A673 (cell line): ENCODE data around the gene SAMD14. TPM values are rescaled to one million over a fixed set of nuclear protein-coding genes. Genes with fewer than 3 reads are reported as not detected.

Source experiments
- BruUV-seq: library from RNA; stranded (reverse); fragments of 400-500 nt; replicated peaks from 2 replicates; lab custom pipeline; 2021; lab: Mats Ljungman, UMichigan
- CTCF ChIA-PET: fragments of 300-600 bp; sonication (Branson Sonifier 250); formaldehyde crosslinking; loops from one replicate; lab custom pipeline; 2022; ENCODE audit warnings: antibody characterized with exemption; lab: Charles Lee
- POLR2A ChIA-PET: fragments of 300-600 bp; sonication (Branson Sonifier 250); formaldehyde crosslinking; loops from one replicate; lab custom pipeline; 2022; ENCODE audit warnings: antibody characterized with exemption; ENCODE audit not compliant: low non-redundant PET; lab: Charles Lee
- DNase-seq: peaks from one replicate; pipeline ENCODE4 v3.0.0-alpha.2; 2015; ENCODE audit warnings: low spot score
- H3K27ac ChIP-seq: fragments of 200-600 bp; sonication (generic); 2 replicates; pipeline ENCODE4 v1.5.1; 2016; ENCODE audit warnings: mixed run types, low read depth, mild to moderate bottlenecking, mixed read lengths, antibody characterized with exemption, low read length; ENCODE audit not compliant: poor library complexity, severe bottlenecking
- H3K27me3 ChIP-seq: fragments of 200-600 bp; sonication (generic); replicated peaks from 2 replicates; pipeline ENCODE4 v1.6.1; 2017; ENCODE audit warnings: mixed run types, low read depth, mild to moderate bottlenecking, mixed read lengths, antibody characterized with exemption, low read length; ENCODE audit not compliant: insufficient read depth, poor library complexity
- H3K36me3 ChIP-seq: fragments of 200-600 bp; sonication (generic); 2 replicates; pipeline ENCODE4 v1.6.1; 2016; ENCODE audit warnings: mixed run types, mild to moderate bottlenecking, mixed read lengths, antibody characterized with exemption, low read length; ENCODE audit not compliant: insufficient read depth, poor library complexity, severe bottlenecking
- H3K4me1 ChIP-seq: fragments of 200-600 bp; sonication (generic); 2 replicates; pipeline ENCODE4 v1.6.1; 2017; ENCODE audit warnings: mixed run types, mild to moderate bottlenecking, mixed read lengths, antibody characterized with exemption, low read length; ENCODE audit not compliant: insufficient read depth, poor library complexity, severe bottlenecking
- H3K4me3 ChIP-seq: fragments of 200-600 bp; sonication (generic); 2 replicates; pipeline ENCODE4 v1.5.1; 2016; ENCODE audit warnings: low read depth, mixed run types, mild to moderate bottlenecking, mixed read lengths, low read length; ENCODE audit not compliant: poor library complexity, severe bottlenecking
- H3K9me3 ChIP-seq: fragments of 200-600 bp; sonication (generic); 2 replicates; pipeline ENCODE4 v1.6.1; 2016; ENCODE audit warnings: mixed run types, low read depth, mild to moderate bottlenecking, mixed read lengths, antibody characterized with exemption, low read length; ENCODE audit not compliant: poor library complexity, severe bottlenecking
- EZH2 ChIP-seq: fragments of 200-600 bp; sonication (generic); IDR thresholded peaks from 2 replicates; pipeline ENCODE4 v1.6.1; 2017; ENCODE audit warnings: borderline replicate concordance, low read depth, mild to moderate bottlenecking, mixed read lengths, antibody characterized with exemption, low read length; ENCODE audit not compliant: poor library complexity, severe bottlenecking
- intact Hi-C: fragments of 100-400 bp; cut with micrococcal nuclease; formaldehyde crosslinking; loops from one replicate; pipeline ENCODE4 v1.10.0; 2022; ENCODE audit not compliant: unreplicated experiment
- total RNA-seq: library from RNA; stranded (reverse); gene quantifications from 2 replicates; pipeline ENCODE4 v1.2.3, GENCODE V29; 2021
- TF ChIP-seq, protein P1 (sequence below): fragments of 300-800, 200-600 bp; sonication (generic); conservative IDR thresholded peaks from 2 replicates; pipeline ENCODE4 v1.5.1; 2017; ENCODE audit warnings: low read depth, mild to moderate bottlenecking, antibody characterized with exemption, low read length, moderate library complexity, mixed read lengths

The SAMD14 gene
- total RNA-seq, 1 experiment from 2014 or later, result 45.0 TPM

DNA sequence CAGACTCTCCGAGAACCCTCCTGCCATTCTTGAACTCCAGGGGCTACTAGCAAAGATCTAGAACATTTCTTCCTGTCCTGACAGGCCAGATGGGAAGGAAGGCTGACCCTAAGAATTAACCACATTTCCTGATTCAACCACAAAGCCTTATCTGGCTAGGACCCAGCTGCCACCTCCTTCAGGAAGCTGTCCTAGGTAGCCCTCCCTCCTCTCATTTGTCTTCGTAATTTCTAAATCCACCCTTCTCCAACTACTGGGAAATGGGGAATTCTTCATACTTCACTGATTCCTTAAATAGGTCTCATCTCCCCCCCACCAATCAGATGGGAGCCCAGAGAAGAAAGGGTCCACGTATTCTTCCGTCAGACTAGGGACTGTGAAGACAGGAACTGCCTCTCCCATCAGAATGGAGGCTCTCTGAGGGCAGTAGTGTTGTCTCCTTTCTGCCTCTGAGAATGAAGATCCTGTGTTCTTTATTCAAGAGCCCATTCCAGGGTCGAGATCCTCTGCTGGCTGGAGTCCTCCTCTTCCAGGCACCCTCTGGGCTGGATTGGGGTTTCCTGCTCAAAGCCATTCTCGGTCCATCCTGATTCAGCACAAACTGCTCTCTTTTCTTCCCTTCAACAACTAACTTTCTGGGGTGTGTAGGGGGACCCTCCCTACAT lies 2.1 kb downstream of the SAMD14 start:
- DNase-seq, result peak; percentile 47
- TF ChIP-seq, protein P1, sequence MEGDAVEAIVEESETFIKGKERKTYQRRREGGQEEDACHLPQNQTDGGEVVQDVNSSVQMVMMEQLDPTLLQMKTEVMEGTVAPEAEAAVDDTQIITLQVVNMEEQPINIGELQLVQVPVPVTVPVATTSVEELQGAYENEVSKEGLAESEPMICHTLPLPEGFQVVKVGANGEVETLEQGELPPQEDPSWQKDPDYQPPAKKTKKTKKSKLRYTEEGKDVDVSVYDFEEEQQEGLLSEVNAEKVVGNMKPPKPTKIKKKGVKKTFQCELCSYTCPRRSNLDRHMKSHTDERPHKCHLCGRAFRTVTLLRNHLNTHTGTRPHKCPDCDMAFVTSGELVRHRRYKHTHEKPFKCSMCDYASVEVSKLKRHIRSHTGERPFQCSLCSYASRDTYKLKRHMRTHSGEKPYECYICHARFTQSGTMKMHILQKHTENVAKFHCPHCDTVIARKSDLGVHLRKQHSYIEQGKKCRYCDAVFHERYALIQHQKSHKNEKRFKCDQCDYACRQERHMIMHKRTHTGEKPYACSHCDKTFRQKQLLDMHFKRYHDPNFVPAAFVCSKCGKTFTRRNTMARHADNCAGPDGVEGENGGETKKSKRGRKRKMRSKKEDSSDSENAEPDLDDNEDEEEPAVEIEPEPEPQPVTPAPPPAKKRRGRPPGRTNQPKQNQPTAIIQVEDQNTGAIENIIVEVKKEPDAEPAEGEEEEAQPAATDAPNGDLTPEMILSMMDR, result no peak
- TF ChIP-seq EZH2, result no peak
- POLR2A ChIA-PET, result interaction anchor here (0.6 kb wide), 1 partner anchor 131 kb away, joined by 3 read pairs; no protein-coding TSS in a partner anchor
- H3K27me3 ChIP-seq, result no peaks in the 10 kb centered on the region
- CTCF ChIA-PET, result no interaction called here
- TSS peak; percentile 27 for BruUV-seq
- no peaks in the 10 kb centered on the region for H3K9me3 ChIP-seq
- H3K36me3 ChIP-seq, result no peaks in the 10 kb centered on the region
- H3K27ac ChIP-seq, result peak overlapping the region; percentile 90
- intact Hi-C loops, result no loop called here
- H3K4me3 ChIP-seq, result no peak overlapping the region
- H3K4me1 ChIP-seq, result peaks cover 48% of the 10 kb centered on the region

DNA sequence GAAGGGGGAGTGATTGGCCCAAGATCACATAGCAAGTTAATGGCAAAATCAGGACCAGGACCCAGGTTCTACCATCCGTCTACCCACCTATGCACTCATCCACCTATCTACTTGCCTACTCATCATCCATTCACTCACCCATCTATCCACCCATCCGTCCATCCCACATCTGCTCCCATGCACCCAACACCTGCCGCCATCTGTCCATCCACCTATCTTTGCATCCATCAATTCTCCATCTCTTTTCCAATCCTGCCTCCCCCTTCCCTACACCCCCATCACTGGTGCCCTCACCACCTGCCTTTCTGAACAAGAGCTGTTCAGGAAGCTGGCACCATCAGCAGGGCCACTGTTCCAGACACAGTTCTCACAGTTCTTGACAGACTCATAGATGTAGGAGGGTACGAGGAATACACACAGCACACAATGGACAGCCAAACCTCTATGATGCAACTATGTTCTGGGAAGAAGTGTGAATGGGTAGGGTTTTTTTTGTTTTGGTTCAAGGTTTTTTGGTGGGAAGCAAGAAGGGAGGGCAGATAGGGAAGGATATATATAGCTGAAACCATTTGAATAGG lies 4.5 kb downstream of the SAMD14 start:
- Histone ChIP-seq H3K9me3 (no peaks in the 10 kb centered on the region), H3K27me3 (no peaks in the 10 kb centered on the region), H3K27ac (no peak overlapping the region), H3K36me3 (no peaks in the 10 kb centered on the region), H3K4me1 (peaks cover 57% of the 10 kb centered on the region), H3K4me3 (no peak overlapping the region)
- no peak for DNase-seq
- no peak for TF ChIP-seq EZH2
- TF ChIP-seq, protein P1, result no peak
- intact Hi-C loops, result no loop called here
- POLR2A ChIA-PET, result no interaction called here
- CTCF ChIA-PET, result no interaction called here
- no TSS peak for BruUV-seq

DNA sequence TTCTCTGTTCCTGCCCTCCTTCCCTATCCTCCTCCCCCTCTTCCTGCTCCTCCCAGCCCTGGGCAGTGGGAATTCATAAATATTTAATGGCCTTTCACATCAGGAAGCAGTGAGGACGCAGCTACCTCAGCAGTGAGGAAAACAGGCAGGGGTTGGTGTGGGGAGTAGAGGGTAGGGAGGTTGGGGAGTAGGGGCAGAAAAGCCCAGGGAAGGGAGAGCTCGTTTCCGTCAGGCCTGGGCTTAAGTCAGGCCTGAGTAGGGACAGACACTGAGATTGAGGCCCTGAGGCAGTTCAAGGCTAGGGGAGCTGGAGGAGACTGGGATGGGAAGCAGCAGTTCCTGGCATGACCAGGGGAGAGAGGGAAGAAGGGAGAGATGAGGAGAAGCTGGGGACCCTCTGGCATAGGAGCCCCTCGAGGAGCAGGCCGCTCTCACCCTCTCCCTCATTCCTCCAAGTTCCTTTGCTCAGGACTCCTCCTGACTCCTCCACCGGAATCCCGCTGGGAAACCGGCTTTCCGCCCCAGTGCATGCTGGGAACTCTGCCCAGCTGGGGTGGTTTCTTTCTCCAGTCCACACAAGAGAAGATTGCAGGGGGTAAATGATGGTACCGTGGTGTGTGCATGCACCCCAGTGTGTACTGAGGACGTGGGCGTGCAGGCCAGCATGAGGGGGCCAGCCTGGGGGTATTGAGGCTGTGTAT lies 6.2 kb downstream of the SAMD14 start:
- TF ChIP-seq, protein P1, result no peak
- TF ChIP-seq EZH2, result no peak
- ChIA-PET POLR2A (no interaction called here), CTCF (interaction anchor here (0.6 to 2.1 kb wide), 4 partner anchors 9 to 54 kb away, joined by 3 to 9 read pairs (median 6); no protein-coding TSS in a partner anchor)
- Histone ChIP-seq H3K27ac (peak overlapping the region; percentile 90), H3K4me3 (peak overlapping the region; percentile 24), H3K9me3 (no peaks in the 10 kb centered on the region), H3K27me3 (no peaks in the 10 kb centered on the region), H3K36me3 (no peaks in the 10 kb centered on the region), H3K4me1 (peaks cover 55% of the 10 kb centered on the region)
- BruUV-seq, result no TSS peak
- intact Hi-C loops, result no loop called here
- DNase-seq, result peak; percentile 93
